NCI-H128 (cell line): Measurements from ENCODE around the gene KAZN.
"Not testable (repeated sequence)": the region's sequence is repeated elsewhere in the genome, so short reads cannot be mapped to it uniquely, and the experiment has no call there.

ENCODE experiments used
- DNase-seq: peaks from one replicate; lab custom pipeline; 2025; ENCODE audit not compliant: unreplicated experiment; lab: John Stamatoyannopoulos, UW

Gene KAZN

GRCh38 chr1:14598498-14599182 lies at the start of gene KAZN:
KAZN (plus strand) TSS chr1:14598685.
- DNase-seq = no peak

- no peak for DNase-seq
Measured at GRCh38 chr1:14549897-14550620, 48.4 kb upstream of the KAZN start.

- DNase-seq = no peak
Measured at GRCh38 chr1:14551386-14551785, 47.1 kb upstream of the KAZN start.

GRCh38 chr1:14552246-14552965 lies 46.1 kb upstream of the KAZN start:
- no peak for DNase-seq

- no peak for DNase-seq
Measured at GRCh38 chr1:14553711-14554110, 44.8 kb upstream of the KAZN start.

- no peak for DNase-seq
Measured at GRCh38 chr1:14555091-14555490, 43.4 kb upstream of the KAZN start.

- no peak for DNase-seq
Measured at GRCh38 chr1:14561014-14561693, 37.3 kb upstream of the KAZN start.

GRCh38 chr1:14565090-14565489 lies 33.4 kb upstream of the KAZN start:
- no peak for DNase-seq

GRCh38 chr1:14567056-14567455 lies 31.4 kb upstream of the KAZN start:
- DNase-seq = no peak

- DNase-seq = no peak
Measured at GRCh38 chr1:14567903-14568302, 30.6 kb upstream of the KAZN start.

- no peak for DNase-seq
Measured at GRCh38 chr1:14568716-14569355, 29.6 kb upstream of the KAZN start.

GRCh38 chr1:14570514-14570913 lies 28.0 kb upstream of the KAZN start:
- no peak for DNase-seq

GRCh38 chr1:14571810-14572767 lies 26.4 kb upstream of the KAZN start:
- no peak for DNase-seq

GRCh38 chr1:14572861-14573260 lies 25.6 kb upstream of the KAZN start:
- no peak for DNase-seq

- no peak for DNase-seq
Measured at GRCh38 chr1:14576155-14576554, 22.3 kb upstream of the KAZN start.

- no peak for DNase-seq
Measured at GRCh38 chr1:14577261-14577660, 21.2 kb upstream of the KAZN start.

- DNase-seq = no peak
Measured at GRCh38 chr1:14578156-14578555, 20.3 kb upstream of the KAZN start.

GRCh38 chr1:14580295-14580694 lies 18.2 kb upstream of the KAZN start:
- DNase-seq = not testable (repeated sequence)

- DNase-seq = no peak
Measured at GRCh38 chr1:14580986-14581385, 17.5 kb upstream of the KAZN start.

- no peak for DNase-seq
Measured at GRCh38 chr1:14583788-14584187, 14.7 kb upstream of the KAZN start.
